Hepatocyte (in vitro differentiated cells): ENCODE data around the gene SKAP1. TPM values are rescaled to one million over a fixed set of nuclear protein-coding genes. Genes with fewer than 3 reads are reported as not detected.

Source experiments
- DNase-seq: peaks from one replicate; pipeline ENCODE4 v3.0.0-alpha.2; 2016; ENCODE audit warnings: low spot score
- H2AFZ ChIP-seq: fragments of 200-600 bp; sonication (generic); 2 replicates; pipeline ENCODE4 v1.6.0; 2016; ENCODE audit warnings: antibody characterized with exemption, mild to moderate bottlenecking
- H3K27ac ChIP-seq: fragments of 200-600 bp; sonication (generic); 2 replicates; pipeline ENCODE4 v1.5.1; 2016; ENCODE audit warnings: mild to moderate bottlenecking
- H3K27me3 ChIP-seq: fragments of 200-600 bp; sonication (generic); 2 replicates; pipeline ENCODE4 v1.6.1; 2016
- H3K36me3 ChIP-seq: fragments of 200-600 bp; sonication (generic); replicated peaks from 2 replicates; pipeline ENCODE4 v1.5.1; 2016; ENCODE audit warnings: low read depth; ENCODE audit not compliant: insufficient read depth
- H3K4me1 ChIP-seq: fragments of 200-600 bp; sonication (generic); 2 replicates; pipeline ENCODE4 v1.5.1; 2016; ENCODE audit warnings: mild to moderate bottlenecking, moderate library complexity; ENCODE audit not compliant: insufficient read depth
- H3K4me2 ChIP-seq: fragments of 200-600 bp; sonication (generic); 2 replicates; pipeline ENCODE4 v1.6.0; 2016
- H3K4me3 ChIP-seq: fragments of 200-600 bp; sonication (generic); 2 replicates; pipeline ENCODE4 v1.5.1; 2016; ENCODE audit warnings: mild to moderate bottlenecking
- H3K79me2 ChIP-seq: fragments of 200-600 bp; sonication (generic); 2 replicates; pipeline ENCODE4 v1.6.0; 2017; ENCODE audit warnings: mild to moderate bottlenecking
- H3K9me2 ChIP-seq: fragments of 200-600 bp; sonication (generic); replicated peaks from 2 replicates; pipeline ENCODE4 v1.6.0; 2017; ENCODE audit warnings: mild to moderate bottlenecking; ENCODE audit not compliant: insufficient read depth
- H3K9me3 ChIP-seq: fragments of 200-600 bp; sonication (generic); 2 replicates; pipeline ENCODE4 v1.5.1; 2016; ENCODE audit warnings: low read depth, mild to moderate bottlenecking
- H4K20me1 ChIP-seq: fragments of 200-600 bp; sonication (generic); 2 replicates; pipeline ENCODE4 v1.6.0; 2016; ENCODE audit warnings: mild to moderate bottlenecking; ENCODE audit not compliant: insufficient read depth, poor library complexity, severe bottlenecking
- CTCF ChIP-seq: fragments of 200-600 bp; sonication (generic); IDR thresholded peaks from 2 replicates; pipeline ENCODE4 v1.5.1; 2016; ENCODE audit warnings: antibody characterized with exemption, mild to moderate bottlenecking; ENCODE audit not compliant: poor library complexity
- EZH2 ChIP-seq: fragments of 200-600 bp; sonication (generic); IDR thresholded peaks from 2 replicates; pipeline ENCODE4 v1.6.1; 2016; ENCODE audit warnings: antibody characterized with exemption, mild to moderate bottlenecking, borderline replicate concordance
- EZH2phosphoT487 ChIP-seq: fragments of 200-600 bp; sonication (generic); IDR thresholded peaks from one replicate; pipeline ENCODE4 v1.6.1; 2018; ENCODE audit warnings: antibody characterized with exemption, mild to moderate bottlenecking, low read depth, moderate library complexity; ENCODE audit not compliant: unreplicated experiment, severe bottlenecking
- WGBS: methylation state at CpG from one replicate; pipeline ENCODE4 v1.1.6; 2016; ENCODE audit warnings: low lambda C conversion rate; ENCODE audit errors: missing lambda C conversion rate; 5-methylcytosine and 5-hydroxymethylcytosine counted together
- polyA plus RNA-seq: library from polyadenylated mRNA; unstranded; fragments of >200 nt; fragmentation: Nextera tagmentation; extraction: Ambion mirVana; gene quantifications from 2 replicates; pipeline ENCODE4 v1.2.1, GENCODE V29; 2016
- total RNA-seq: library from RNA; depleted of rRNA; stranded (reverse); fragments of >200 nt; gene quantifications from 2 replicates; pipeline ENCODE4 v1.2.3, GENCODE V29; 2014

The SKAP1 gene
- total and polyA plus RNA-seq, 2 experiments from 2014 or later = 1.4 to 3.0 TPM

GRCh38 chr17:48177816-48178215 is 252.2 kb downstream of the SKAP1 start:
- Histone ChIP-seq H3K36me3 (no peaks in the 10 kb centered on the region), H3K27me3 (peaks cover 4% of the 10 kb centered on the region), H3K9me3 (no peaks in the 10 kb centered on the region), H3K4me1 (no peaks in the 10 kb centered on the region), H2AFZ (no peak overlapping the region), H4K20me1 (no peaks in the 10 kb centered on the region), H3K27ac (no peak overlapping the region), H3K4me3 (no peak overlapping the region), H3K4me2 (no peak overlapping the region), H3K9me2 (no peaks in the 10 kb centered on the region), H3K79me2 (no peaks in the 10 kb centered on the region)
- TF ChIP-seq EZH2phosphoT487 (no peak), CTCF (no peak), EZH2 (no peak)
- 91% methylated on average over 1 of the region's 1 CpG for WGBS
- no peak for DNase-seq

- no peak overlapping the region for H3K27ac ChIP-seq
- TF ChIP-seq EZH2 = no peak
- TF ChIP-seq CTCF = no peak
- no peak for TF ChIP-seq EZH2phosphoT487
These were observed 253.6 kb downstream of the SKAP1 start for GRCh38 chr17:48176471-48176855.

GRCh38 chr17:48175692-48176470 is 254.1 kb downstream of the SKAP1 start:
- Histone ChIP-seq H3K36me3 (no peaks in the 10 kb centered on the region), H3K9me3 (no peaks in the 10 kb centered on the region), H4K20me1 (no peaks in the 10 kb centered on the region), H3K27ac (no peak overlapping the region), H3K4me1 (no peaks in the 10 kb centered on the region), H3K27me3 (no peaks in the 10 kb centered on the region), H3K79me2 (no peaks in the 10 kb centered on the region), H3K4me2 (no peak overlapping the region), H3K9me2 (no peaks in the 10 kb centered on the region), H3K4me3 (no peak overlapping the region), H2AFZ (no peak overlapping the region)
- WGBS = 83% methylated on average over 5 of the region's 5 CpGs
- DNase-seq = no peak
- no peak for TF ChIP-seq CTCF
- TF ChIP-seq EZH2 = no peak
- no peak for TF ChIP-seq EZH2phosphoT487

More at GRCh38 chr17:48176471-48176855, 253.6 kb downstream of the SKAP1 start:
- Histone ChIP-seq H3K9me3 (no peaks in the 10 kb centered on the region), H3K4me3 (no peak overlapping the region), H3K4me2 (no peak overlapping the region), H3K9me2 (no peaks in the 10 kb centered on the region), H3K4me1 (no peaks in the 10 kb centered on the region), H4K20me1 (no peaks in the 10 kb centered on the region), H2AFZ (no peak overlapping the region), H3K27me3 (no peaks in the 10 kb centered on the region), H3K79me2 (no peaks in the 10 kb centered on the region), H3K36me3 (no peaks in the 10 kb centered on the region)
- DNase-seq = no peak
- 88% methylated on average over 3 of the region's 3 CpGs for WGBS
